Kidney capillary endothelial cell (primary cell): ENCODE results near the gene CCDC146.
"Not testable (repeated sequence)": the region's sequence is repeated elsewhere in the genome, so short reads cannot be mapped to it uniquely, and the experiment has no call there.

Source experiments
- DNase-seq: peaks from one replicate; pipeline ENCODE4 v3.0.0-alpha.2; 2018; ENCODE audit warnings: low spot score

CCDC146 gene

GRCh38 chr7:77154917-77155464 is 32.6 kb downstream of the CCDC146 start:
- DNase-seq = not testable (repeated sequence)

GRCh38 chr7:77155601-77156377 is 33.4 kb downstream of the CCDC146 start:
- DNase-seq = not testable (repeated sequence)

DNA sequence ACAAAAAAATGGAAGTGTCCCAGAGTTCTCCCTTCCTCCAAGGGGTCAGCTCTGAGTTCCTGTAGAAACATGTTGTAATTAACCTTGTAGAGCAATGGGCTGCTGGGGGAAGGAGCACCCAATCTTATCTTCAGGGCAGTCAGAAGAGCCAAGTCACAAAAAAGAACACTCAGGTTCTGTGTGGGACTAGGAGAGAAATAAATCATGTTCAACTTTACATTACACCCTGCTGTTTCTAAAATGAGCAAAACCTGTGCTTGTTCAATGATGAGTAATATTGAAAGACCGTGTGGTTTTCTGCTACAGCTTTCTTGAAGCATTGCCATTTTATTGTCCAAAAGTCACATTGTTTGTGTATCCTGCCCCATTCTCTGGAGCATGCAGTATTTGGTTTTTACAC is 34.6 kb downstream of the CCDC146 start:
- not testable (repeated sequence) for DNase-seq

DNA sequence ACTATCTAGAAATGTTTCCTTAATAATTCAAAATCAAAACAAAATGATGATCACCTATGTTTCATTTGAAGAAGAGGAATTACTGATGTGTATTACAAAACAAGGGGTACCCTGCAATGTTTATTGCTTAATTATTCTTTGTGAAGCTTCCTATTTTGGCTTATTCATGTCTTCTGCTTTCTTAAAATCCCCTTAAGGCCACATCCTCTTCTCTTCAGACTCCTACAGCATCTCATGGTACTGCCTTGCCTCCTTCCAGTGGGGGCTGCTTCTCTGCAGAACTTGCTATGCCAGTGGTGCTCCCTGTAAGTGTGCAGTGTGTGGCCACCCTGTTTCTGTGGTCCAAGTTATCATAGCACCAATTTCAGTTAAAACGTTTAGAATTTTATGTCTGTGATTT is 35.0 kb downstream of the CCDC146 start:
- DNase-seq = no peak

GRCh38 chr7:77171073-77171472 is 48.7 kb downstream of the CCDC146 start:
- not testable (repeated sequence) for DNase-seq

GRCh38 chr7:77172437-77173172 is 50.2 kb downstream of the CCDC146 start:
- DNase-seq = not testable (repeated sequence)

DNA sequence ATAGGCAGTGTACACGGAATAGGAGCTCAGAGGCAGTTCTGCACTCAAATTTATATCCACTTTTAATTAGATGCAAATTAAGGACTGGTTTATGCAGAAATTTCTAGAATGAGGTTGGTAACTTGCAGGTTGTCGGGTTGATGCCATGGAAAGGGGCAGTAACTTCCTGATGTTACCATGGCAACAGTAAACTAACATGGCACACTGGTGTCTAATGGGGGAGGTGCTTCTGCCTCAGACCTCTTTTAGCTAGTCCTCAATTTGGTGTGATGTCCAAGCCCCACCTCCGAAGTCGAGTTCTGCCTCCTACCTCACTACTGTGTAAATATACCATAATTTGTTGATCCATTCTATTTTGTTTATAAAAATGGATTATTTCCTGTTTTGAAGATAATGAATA is 52.0 kb downstream of the CCDC146 start:
- DNase-seq = not testable (repeated sequence)

DNA sequence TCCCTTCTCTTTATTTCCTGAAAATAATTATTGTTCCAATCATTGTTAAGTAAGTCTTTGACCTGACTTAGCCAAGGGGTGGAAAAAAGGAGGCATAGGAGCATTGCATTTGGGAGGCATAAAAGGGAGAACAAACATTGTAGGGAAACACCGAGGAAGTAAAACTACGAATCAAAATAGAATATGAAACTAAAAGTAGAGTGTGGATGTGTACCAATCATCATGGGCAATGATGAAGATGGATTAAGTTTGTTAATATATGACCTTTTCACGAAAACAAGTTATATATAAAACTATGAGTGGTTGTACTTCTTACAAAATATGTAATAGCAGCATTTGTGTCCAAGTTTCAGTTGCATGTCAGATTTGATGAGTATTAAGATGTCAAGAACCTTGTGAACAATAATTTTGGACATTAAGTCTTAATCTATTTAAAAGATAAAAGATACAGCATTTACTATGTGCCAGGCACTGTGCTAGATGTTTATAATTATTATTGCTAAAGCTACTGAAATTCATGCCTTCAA is 52.9 kb downstream of the CCDC146 start:
- not testable (repeated sequence) for DNase-seq

DNA sequence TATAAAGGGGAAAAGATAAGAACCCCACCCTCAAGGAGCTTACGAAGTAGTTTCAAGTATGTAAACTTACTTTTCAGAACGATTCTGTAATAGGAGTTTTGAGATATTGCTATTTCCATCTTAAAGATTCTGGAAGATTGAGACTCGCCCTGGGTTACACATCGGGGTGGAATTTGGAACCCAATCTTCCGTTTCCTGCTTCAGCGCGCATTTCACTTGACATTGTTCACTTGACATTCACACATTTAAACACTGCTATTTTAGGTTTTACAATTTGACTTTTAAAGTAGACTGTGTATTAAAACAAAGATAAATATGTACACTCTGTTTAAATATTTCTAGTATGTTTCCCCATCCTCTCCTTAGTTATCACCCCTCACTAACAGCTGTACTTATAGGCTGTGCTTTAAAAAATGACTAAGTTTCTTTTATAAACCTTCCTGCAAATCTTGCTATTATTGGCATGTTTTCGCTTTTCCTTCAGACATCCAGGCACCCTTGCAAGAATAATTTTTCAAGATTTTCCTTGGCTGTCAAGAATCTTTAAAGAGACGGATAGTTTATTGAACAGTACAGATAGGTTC is 55.0 kb downstream of the CCDC146 start:
- DNase-seq = peak; percentile 33

DNA sequence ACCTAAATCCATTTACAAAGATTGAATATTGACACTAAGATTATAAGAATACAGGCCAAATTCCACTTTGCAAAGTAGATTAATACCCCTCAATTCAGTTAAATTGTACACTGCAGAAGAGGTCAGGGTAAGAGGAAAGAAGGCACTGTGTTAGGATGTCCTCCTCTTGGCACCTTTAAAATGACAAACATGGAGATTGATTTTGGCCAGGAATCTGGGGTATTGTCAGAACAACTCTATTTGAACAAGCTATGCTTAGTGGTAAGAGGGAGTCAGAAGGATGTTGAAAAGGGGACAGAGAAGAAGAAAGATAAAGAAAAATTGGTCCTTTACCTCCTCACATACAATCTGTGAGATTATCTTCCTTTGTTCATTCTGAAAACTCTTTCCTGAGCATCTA is 55.6 kb downstream of the CCDC146 start:
- DNase-seq = not testable (repeated sequence)

DNA sequence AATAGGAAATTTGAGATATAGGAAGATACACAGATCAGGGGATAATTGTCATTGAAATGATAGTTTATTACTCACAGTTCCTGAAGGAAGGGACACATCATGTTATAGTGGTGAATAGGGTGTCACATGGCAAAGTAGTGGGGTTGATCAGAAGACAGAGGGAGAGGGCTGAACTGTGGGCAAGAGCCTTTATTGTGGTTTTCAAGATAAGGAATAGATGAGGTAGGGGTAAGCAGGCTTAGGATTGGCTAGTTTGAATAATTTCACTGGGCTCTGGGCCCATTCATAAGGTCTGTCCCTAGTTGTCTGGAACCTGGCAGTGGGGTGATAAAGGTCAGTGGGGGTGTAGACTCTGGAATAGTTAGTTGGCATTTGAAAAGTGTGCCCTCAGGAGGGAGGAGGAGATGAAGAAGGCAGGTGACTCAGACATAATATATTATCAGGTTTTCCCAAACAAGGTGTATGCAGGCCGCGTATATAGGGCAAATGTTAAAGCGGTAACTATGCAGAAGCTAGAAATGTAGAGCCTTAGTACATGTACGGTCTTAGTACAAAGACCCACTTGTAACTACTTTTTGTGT is 58.7 kb downstream of the CCDC146 start:
- DNase-seq = no peak

DNA sequence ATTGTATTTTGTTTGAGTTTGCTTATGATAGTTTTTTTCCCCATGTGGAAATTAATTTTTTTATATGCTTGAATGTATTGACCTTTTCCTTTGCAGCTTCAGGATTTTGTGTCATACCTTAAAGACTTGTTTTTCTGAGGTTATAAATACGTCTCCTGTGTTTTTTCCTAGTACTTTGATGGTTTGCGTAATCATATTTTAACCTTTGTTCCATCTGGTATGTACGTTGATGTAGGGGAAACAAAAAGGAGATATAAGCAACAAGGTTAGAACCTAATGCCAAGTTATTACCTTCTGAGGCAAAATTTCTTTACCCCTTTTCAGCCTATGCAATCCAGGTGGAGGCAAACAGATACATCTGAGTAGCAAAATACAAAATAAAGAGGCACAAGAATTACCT is 59.3 kb downstream of the CCDC146 start:
- DNase-seq = no peak

- DNase-seq = no peak
Measured at GRCh38 chr7:77182261-77182660, 59.8 kb downstream of the CCDC146 start.

GRCh38 chr7:77184463-77184862 is 62.0 kb downstream of the CCDC146 start:
- DNase-seq = no peak

DNA sequence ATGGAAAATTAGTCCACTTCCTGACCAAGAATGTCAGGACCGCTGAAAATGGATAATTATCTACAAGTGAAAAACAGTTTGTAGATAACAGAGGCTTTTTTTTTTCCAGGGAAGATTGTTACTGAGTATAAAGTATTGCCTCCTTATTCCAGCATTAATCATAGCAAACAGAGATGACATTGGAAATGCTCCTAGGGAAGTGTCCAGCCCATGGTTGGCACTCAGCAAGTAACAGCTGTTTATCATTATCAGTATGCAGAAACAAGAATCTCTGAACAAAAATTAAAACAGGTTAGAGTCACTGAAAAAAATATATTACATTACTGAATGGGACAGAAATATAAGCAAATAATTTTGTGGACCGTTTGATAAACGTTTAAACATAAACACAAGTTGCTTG is 62.6 kb downstream of the CCDC146 start:
- DNase-seq = no peak

DNA sequence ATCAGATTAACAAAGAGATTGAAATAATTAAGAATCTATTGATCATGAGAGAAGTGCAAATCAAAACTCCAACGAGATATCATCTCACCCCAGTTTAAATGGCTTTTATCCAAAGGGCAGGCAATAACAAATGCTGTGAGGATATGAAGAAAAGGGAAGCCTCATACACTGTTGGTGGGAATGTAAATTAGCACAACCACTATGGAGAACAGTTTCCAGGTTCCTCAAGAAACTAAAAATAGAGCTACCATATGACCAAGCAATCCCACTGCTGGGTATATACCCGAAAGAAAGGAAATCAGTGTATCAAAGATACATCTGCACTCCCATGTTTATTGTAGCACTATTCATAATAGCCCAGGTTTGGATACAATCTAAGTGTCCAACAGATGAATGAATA is 63.5 kb downstream of the CCDC146 start:
- no peak for DNase-seq

GRCh38 chr7:77188731-77189437 is 66.5 kb downstream of the CCDC146 start:
- DNase-seq = no peak

GRCh38 chr7:77197141-77197540 is 74.7 kb downstream of the CCDC146 start:
- DNase-seq = no peak

DNA sequence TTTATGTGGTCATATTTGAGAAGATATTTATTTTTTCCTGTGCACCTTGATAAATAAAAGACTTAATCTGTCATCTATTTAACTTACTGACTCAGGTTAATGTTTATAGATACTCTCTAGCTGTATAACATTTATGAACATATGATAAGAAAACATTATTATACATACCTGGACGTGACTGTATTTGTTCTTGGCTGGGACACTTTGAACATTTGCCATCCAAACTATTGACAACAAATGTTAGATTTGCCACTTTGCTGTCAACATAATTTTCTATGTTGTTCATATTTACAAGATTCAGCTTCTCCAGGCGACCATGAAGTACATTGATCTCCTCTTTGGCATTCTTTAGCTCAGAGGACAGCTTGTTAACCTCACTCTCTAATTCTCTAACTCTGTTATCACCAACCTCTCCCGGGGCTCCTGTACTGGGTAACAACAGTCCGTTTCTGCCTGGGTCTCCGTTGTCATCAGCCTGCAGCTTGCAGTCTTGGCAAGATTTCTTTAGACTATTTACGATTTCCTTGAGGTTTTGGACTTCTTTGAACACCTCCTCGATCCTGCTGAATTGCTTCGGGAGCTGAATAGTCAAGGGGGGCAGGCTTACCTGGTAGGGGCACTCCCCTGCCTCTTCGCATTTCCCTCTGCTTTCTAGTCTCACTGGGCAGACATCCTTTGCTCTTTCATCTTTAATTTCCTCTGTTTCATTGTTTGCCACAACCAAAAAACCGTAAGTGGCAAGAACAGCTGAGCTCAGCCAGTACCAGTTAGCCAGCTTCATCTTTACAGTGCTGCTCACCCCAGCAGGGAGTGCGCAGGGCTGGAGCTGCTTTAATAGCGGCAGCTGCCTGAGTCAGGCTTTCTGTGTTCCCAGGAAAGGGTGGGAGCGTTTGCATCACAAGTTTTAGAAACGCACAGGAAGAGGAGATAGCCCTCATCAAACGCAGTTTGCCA is 76.9 kb downstream of the CCDC146 start, which contains the start of gene FGL2:
Gene FGL2, minus strand, starts transcription at position 807 of the 954 bp plus-strand sequence. Its CDS starts 26 bp downstream, at position 781.
- DNase-seq = no peak

GRCh38 chr7:77200542-77200941 is 78.1 kb downstream of the CCDC146 start:
- no peak for DNase-seq
